Pulmonary artery endothelial cell (primary cell): ENCODE results near the gene DGKD. TPM values are rescaled to one million over a fixed set of nuclear protein-coding genes. Genes with fewer than 3 reads are reported as not detected.

Experiments
- DNase-seq: peaks from one replicate; pipeline ENCODE4 v3.0.0-alpha.2; 2011; ENCODE audit warnings: low read depth, low spot score
- total RNA-seq: library from RNA; depleted of rRNA; stranded (reverse); fragments of >200 nt; gene quantifications from 2 replicates; pipeline ENCODE4 v1.2.3, GENCODE V29; 2014

DGKD gene
- total RNA-seq, 1 donor from 2014 or later, result 6.9 TPM

GRCh38 chr2:233458031-233458610, 103.8 kb downstream of the DGKD start:
- no peak for DNase-seq

DNA sequence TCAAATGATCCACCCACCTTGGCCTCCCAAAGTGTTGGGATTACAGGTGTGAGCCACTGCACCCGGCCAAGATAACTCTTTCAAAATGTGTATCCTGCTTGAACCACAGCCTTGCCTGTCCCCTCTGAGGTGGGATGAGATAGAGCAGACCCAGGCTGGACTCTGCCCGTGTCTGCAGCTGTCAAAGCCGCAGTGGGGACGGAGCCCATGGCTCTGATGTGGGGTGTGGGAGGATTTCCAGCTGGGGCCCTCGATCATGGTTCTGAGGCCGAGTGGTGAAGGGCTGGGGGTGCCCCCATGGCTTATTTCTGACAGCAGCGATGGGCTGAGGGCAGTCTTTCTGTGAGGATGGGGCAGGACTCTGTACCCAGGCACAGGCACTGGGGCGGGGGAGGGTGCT, 104.5 kb downstream of the DGKD start:
- no peak for DNase-seq

DNA sequence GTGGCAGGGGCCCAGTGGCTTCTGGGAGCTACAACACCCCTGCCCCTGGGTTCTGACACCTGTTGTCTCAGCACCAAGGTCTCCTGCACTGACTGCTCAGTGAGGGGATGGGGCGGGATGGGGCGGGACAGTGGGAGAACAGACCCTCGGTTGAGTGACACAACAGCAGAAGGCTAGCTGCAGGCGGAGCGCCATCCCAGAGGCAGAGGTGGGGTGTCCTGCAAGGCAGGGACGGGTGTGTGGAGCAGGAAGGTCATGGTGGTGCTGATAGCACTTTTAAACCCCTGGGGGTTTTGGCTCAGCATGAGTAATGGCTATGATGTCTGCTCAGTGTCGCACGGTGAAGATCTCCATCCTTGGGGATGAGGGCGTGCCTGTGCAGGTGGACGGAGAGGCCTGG, 105.1 kb downstream of the DGKD start:
- no peak for DNase-seq

DNA sequence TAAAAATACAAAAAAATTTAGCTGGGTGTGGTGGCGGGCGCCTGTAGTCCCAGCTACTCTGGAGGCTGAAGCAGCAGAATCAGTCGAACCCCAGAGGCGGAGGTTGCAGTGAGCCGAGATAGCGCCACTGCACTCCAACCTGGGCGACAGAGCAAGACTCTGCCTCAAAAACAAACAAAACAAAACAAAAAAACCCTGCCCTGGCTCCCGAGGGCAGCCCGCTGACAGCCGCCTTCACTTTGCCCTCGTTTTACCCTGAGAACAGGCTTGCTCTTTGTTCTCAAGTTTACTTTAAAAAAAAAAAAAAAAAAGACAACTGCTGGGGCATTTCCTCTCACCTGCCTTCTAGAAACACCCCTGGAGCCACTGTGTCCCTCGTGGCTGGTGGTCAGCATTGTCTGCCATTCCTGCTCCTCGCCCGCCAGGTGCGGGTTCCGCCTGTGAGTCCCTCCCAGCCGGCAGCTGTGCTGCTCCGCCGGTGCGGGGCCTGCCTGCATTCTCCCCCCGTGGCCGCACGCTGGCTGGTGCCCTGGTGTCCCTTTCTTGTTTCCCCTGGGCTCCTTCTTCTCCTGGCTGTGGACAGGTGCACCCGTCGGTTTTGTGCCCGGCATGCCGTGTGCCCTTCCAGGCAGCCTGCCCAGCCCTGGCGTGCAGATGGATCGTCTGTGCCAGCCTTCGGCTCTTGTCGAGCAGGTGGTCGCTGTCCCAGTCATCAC, 106.6 kb downstream of the DGKD start:
- no peak for DNase-seq

DNA sequence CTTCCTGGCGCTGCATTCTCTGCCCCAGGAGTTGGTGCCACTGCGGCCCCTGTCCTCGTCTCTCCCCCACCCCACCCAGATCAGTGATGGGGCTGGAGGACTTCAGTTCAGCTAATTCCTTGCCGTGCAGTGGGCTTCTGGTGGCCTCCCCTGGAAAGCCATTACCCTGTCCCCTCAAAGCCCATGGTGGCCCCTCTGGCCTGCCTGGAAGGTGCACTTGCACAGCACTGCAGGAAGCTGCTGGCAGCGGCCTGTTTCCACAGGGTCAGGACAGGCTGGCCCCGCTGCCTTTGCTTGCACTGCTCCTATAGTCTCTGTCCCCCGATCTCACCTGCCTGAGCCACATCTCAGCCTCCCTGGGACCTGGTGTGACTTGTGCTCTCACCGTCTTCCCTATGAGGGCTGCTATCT, 107.2 kb downstream of the DGKD start:
- DNase-seq, result no peak

- no peak for DNase-seq
These were observed 108.0 kb downstream of the DGKD start for GRCh38 chr2:233462202-233462785.

DNA sequence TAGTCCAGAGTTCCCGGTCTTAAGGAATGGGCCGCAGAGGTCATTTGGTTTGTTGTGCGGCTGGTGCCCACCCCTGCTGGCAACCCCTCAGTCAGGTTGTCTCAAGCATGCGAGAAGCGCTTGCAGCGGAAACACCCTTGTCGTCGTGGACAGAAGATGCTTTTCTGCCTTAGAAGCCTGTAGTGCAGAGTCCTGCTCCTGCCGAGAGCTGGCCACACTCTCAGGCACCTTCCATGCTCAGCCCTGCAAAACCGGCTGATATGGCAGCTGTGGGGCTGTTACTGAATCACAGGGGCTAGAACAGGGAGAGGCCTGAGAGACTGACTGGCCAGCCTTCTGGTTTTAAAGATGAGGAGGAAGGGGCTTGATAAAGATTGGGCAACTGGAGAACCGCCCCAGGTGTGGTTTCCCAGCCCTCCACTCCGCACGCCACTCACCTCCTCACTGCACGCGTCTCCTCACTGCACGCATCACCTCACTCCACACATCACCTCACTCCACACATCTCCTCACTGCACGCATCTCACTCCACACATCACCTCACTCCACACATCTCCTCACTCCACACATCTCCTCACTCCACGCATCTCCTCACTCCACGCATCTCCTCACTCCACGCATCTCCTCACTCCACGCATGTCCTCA, 108.7 kb downstream of the DGKD start:
- no peak for DNase-seq

DNA sequence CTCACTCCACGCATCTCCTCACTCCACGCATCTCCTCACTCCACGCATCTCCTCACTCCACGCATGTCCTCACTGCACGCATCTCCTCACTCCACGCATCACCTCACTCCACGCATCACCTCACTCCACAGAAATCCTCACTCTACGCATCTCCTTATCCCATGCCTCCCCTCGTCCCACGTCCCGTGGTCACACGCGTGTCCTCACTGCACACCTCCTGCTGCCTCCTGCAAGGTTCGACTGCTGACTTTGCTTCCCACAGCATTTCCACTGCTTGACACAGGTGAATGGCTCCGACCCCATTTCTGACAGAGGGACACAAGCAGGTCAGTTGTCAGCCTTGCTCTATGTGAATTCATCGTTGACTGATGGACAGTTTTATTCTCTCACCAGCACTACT, 109.3 kb downstream of the DGKD start:
- DNase-seq, result no peak

DNA sequence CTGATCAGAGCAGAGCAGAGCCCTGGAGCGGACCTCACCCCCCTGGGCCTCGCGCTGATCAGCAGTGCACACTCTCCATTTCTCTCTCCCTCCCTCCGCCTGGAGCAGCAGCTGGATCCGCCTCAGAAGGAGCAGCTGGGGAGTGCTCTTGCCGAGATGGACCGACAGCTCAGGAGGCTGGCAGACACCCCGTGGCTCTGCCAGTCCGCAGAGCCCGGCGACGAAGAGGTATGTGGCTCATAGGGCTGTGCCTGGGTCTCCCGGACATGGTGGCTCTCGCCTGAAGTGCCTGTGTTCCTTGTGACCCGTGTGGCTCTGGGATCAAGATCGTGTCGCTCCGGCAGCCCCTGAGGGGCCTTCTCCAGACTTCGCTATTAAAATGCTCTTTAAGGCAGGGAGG, 109.8 kb downstream of the DGKD start:
- DNase-seq, result no peak

- no peak for DNase-seq
These were observed 110.4 kb downstream of the DGKD start for GRCh38 chr2:233464531-233465240.

GRCh38 chr2:233466991-233467603, 112.8 kb downstream of the DGKD start:
- no peak for DNase-seq

DNA sequence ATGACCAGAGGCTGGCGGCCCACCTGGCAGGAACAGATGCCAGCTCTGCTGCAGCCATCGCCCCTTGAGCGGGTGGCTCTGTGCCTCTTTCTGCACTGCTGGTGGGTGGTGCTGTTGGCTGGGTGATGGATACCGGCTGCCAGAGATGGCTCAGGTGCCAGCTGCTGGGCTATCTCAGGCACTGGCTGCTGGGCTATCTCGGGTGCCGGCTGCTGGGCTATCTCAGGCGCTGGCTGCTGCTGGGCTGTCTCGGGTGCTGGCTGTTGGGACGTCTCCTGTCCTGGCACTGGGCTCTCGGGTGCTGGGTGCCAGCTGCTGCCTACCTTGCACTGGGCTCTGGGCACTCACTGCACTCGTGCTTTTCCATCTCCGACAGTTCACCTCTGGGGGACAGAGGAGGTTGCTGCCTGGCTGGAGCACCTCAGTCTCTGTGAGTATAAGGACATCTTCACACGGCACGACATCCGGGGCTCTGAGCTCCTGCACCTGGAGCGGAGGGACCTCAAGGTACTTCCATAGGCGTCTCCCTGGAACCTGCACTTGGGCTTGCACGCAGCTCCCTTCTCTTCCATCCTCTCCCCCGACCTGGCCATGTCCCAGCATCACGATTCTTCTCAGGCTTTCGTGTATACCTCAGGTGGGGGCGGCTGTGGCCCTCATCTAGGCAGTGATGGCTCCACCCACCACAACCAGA, 113.9 kb downstream of the DGKD start:
- no peak for DNase-seq

GRCh38 chr2:233468741-233469110, 114.4 kb downstream of the DGKD start:
- DNase-seq, result no peak

GRCh38 chr2:233469261-233470010, 115.1 kb downstream of the DGKD start:
- DNase-seq, result no peak

- no peak for DNase-seq
These were observed 115.9 kb downstream of the DGKD start for GRCh38 chr2:233470011-233470687.

DNA sequence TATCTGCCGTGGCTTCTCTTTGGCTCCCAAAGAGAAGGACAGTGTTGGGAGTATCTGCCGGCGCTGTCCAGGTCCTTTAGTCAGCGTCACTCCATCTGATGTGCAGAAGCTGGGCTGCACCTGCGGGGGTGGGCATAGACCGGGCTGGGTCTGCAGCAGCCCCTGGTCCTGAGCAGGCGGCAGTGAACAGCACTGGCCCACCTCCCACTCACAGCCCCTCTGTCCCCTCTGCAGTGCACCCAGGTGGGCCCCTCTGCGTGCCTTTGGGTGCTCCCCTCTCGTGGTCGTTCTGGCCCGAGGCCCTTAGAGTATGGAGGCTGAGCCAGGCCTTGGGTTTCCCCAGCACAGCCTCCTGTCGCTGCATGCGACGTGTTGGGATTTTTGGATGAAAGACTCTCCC, 116.5 kb downstream of the DGKD start:
- DNase-seq, result no peak

DNA sequence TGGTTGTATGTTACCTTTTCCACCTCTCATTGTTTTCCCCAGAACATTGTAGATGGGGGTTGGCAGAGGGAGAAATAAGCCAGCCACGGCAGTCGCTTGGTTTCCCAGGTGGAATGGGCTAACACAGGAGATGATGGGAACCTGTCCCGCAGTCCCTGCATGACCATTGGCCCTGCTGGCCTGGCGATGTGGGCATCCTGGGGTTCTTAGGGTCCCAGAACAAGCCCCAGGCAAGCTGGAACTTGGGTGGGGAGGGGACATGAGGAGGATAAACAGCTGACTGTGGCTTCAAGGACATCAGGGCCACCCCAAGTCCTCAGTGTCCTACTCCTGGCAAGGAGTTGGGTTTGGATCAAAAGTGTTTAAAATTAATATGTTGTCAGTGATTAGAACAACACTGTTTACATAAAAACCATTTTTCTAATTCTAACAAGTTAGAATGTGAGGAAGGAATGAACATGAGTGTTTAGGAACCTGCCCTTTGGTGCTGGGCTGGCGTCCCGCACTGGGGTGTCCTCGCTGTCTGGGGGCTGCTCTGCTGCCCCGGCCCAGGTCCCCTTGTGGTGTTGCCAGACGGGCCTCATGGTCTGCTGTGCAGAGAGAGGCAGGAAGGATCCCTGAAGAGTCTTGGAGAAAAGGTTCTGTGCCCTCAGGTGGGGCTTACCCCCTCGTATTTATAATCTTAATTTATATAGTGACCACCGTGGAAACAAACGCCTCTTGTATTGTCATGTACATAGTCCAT, 117.2 kb downstream of the DGKD start:
- DNase-seq, result no peak

GRCh38 chr2:233473386-233473791, 119.1 kb downstream of the DGKD start:
- DNase-seq, result no peak

GRCh38 chr2:233473878-233474277, 119.6 kb downstream of the DGKD start:
- no peak for DNase-seq
